Omental fat pad (tissue), 4 donors: Measurements from ENCODE around the gene HLA-DQA1. TPM values are rescaled to one million over a fixed set of nuclear protein-coding genes. Genes with fewer than 3 reads are reported as not detected.
"Not testable (repeated sequence)": the region's sequence is repeated elsewhere in the genome, so short reads cannot be mapped to it uniquely, and the experiment has no call there.

Experiments
- ATAC-seq: fragments of 150-250 bp; one replicate; pipeline ENCODE4 v1.9.1; 2016; ENCODE audit warnings: mild to moderate bottlenecking, moderate library complexity; ENCODE audit not compliant: low FRiP score
- DNase-seq: peaks from one replicate; pipeline ENCODE4 v3.0.0-alpha.2; 2019; ENCODE audit warnings: low spot score
- CTCF ChIP-seq, 3 donors: fragments of 450-650 bp; IDR thresholded peaks; one replicate each; pipeline ENCODE4 v1.5.1; 2016 to 2017; ENCODE audit warnings: antibody characterized with exemption in 3 of 3, mild to moderate bottlenecking in 3 of 3, moderate library complexity in 2 of 3
- total RNA-seq, 4 donors: library from RNA; depleted of rRNA; stranded (reverse); fragments of >200 nt; gene quantifications; one replicate each; pipeline ENCODE4 v1.1.0, GENCODE V29; 2016

The HLA-DQA1 gene
- total RNA-seq, 4 donors from 2014 or later = 1.8 to 14.5 (median 6.8) TPM

GRCh38 chr6:32666420-32667300 lies 29.5 kb downstream of the HLA-DQA1 start, which contains the start of gene HLA-DQB1:
HLA-DQB1 (minus strand) TSS chr6:32666657; CDS start chr6:32666607, 50 bp downstream.
- DNase-seq (no peak), ATAC-seq (peak; percentile 85)
- no peak for TF ChIP-seq CTCF (IDR thresholded peaks at IDR 0.05)

GRCh38 chr6:32668226-32668747 lies 31.1 kb downstream of the HLA-DQA1 start:
- DNase-seq (no peak), ATAC-seq (peak; percentile 50)
- TF ChIP-seq CTCF (IDR thresholded peaks at IDR 0.05) = no peak

GRCh38 chr6:32669240-32669639 lies 32.0 kb downstream of the HLA-DQA1 start:
- ATAC-seq = no peak
- no peak for TF ChIP-seq CTCF (IDR thresholded peaks at IDR 0.05)
- DNase-seq = no peak

- no peak for ATAC-seq
Measured at GRCh38 chr6:32669893-32670292, 32.7 kb downstream of the HLA-DQA1 start.

GRCh38 chr6:32671908-32672307 lies 34.7 kb downstream of the HLA-DQA1 start:
- DNase-seq, ATAC-seq: not testable (repeated sequence)

More at GRCh38 chr6:32669893-32670292, 32.7 kb downstream of the HLA-DQA1 start:
- TF ChIP-seq CTCF (IDR thresholded peaks at IDR 0.05) = no peak
- no peak for DNase-seq

- not testable (repeated sequence) for DNase-seq, ATAC-seq
Measured at GRCh38 chr6:32674123-32674522, 36.9 kb downstream of the HLA-DQA1 start.

- no peak for ATAC-seq
- TF ChIP-seq CTCF (IDR thresholded peaks at IDR 0.05) = no peak
- no peak for DNase-seq
Measured at GRCh38 chr6:32679492-32679891, 42.3 kb downstream of the HLA-DQA1 start.

GRCh38 chr6:32680055-32680454 lies 42.8 kb downstream of the HLA-DQA1 start:
- no peak for TF ChIP-seq CTCF (IDR thresholded peaks at IDR 0.05)
- ATAC-seq = no peak

More at GRCh38 chr6:32680055-32680454, 42.8 kb downstream of the HLA-DQA1 start:
- DNase-seq = no peak
